H1 (cell line): ENCODE measurements around the gene CCDC127. TPM values are rescaled to one million over a fixed set of nuclear protein-coding genes. Genes with fewer than 3 reads are reported as not detected.

Experiments
- ATF3 ChIP-seq: IDR thresholded peaks from 2 replicates; pipeline ENCODE4 v1.6.1; 2011; ENCODE audit warnings: low read depth, mild to moderate bottlenecking, low read length; ENCODE audit not compliant: insufficient read depth
- CHD1 ChIP-seq: IDR thresholded peaks from 2 replicates; pipeline ENCODE4 v1.6.1; 2012; ENCODE audit warnings: low read depth, low read length, improper control_type of control experiment
- CHD7 ChIP-seq: fragments of 300-600 bp; sonication (generic); IDR thresholded peaks from 2 replicates; pipeline ENCODE4 v1.7.1; 2012; ENCODE audit warnings: low read length, moderate library complexity, mild to moderate bottlenecking, inconsistent platforms; ENCODE audit not compliant: insufficient replicate concordance
- CTBP2 ChIP-seq: IDR thresholded peaks from 2 replicates; pipeline ENCODE4 v1.7.0; 2011; ENCODE audit warnings: borderline replicate concordance, mild to moderate bottlenecking, moderate library complexity, mixed read lengths, low read length; ENCODE audit not compliant: insufficient read depth, insufficient read length
- GABPA ChIP-seq: IDR thresholded peaks from 2 replicates; pipeline ENCODE4 v1.6.1; 2011; ENCODE audit warnings: mild to moderate bottlenecking, low read length, moderate library complexity, borderline replicate concordance; ENCODE audit not compliant: insufficient read depth
- KDM1A ChIP-seq: fragments of 200-600, 300-600 bp; sonication (generic); IDR thresholded peaks from 2 replicates; pipeline ENCODE4 v1.7.1; 2016; ENCODE audit warnings: mild to moderate bottlenecking, low read length, borderline replicate concordance
- POU5F1 ChIP-seq: IDR thresholded peaks from 2 replicates; pipeline ENCODE4 v1.6.1; 2011; ENCODE audit warnings: low read depth, mild to moderate bottlenecking, low read length, moderate library complexity
- RBBP5 ChIP-seq: IDR thresholded peaks from 2 replicates; pipeline ENCODE4 v1.7.1; 2012; ENCODE audit warnings: low read depth, mild to moderate bottlenecking, inconsistent platforms, low read length, moderate library complexity, borderline replicate concordance
- RFX5 ChIP-seq: IDR thresholded peaks from 2 replicates; pipeline ENCODE4 v1.6.1; 2011; ENCODE audit warnings: low read depth, low read length, improper control_type of control experiment, borderline replicate concordance
- polyA plus RNA-seq, 7 experiments: library from polyadenylated mRNA; depleted of rRNA in 3 of 7; stranded (reverse) in 5 of 7; unstranded in 2 of 7; fragments of >200 nt in 5 of 7; fragments of 200-250 nt in 2 of 7; gene quantifications; 1 replicate in 5 of 7; 2 replicates in 1 of 7; 4 replicates in 1 of 7; pipeline versions ENCODE4 v1.2.1 to v1.2.3, GENCODE V29; 2011 to 2013; ENCODE audit warnings: missing spikeins in 2 of 7, mixed read lengths in 2 of 7
- total RNA-seq: library from RNA; stranded (reverse); fragmentation: NEBNext Ultra II Directional; extraction: Animal tissue kit (Norgen Biotek cat#: 25700); gene quantifications from 2 replicates; pipeline ENCODE4 v1.2.1, GENCODE V29; 2021

CCDC127 gene
- total and polyA plus RNA-seq, 2 of the 8 experiments (the other 6 are each of a cell fraction or from before 2014, with no cell fraction given), result 2.9 to 8.0 TPM

- no peak for TF ChIP-seq CHD7
- no peak for TF ChIP-seq CHD1
- no peak for TF ChIP-seq KDM1A
- TF ChIP-seq RBBP5, result no peak
- no peak for TF ChIP-seq RFX5
- TF ChIP-seq ATF3, result no peak
- no peak for TF ChIP-seq GABPA
- TF ChIP-seq POU5F1, result no peak
- TF ChIP-seq CTBP2, result no peak
- TF ChIP-seq, all 59 proteins: peak for 0
These were observed 48.2 kb downstream of the CCDC127 start (continued) for GRCh38 chr5:169728-170094.
